Measurements from ENCODE around the gene MEF2D. TPM values are rescaled to one million over a fixed set of nuclear protein-coding genes. Genes with fewer than 3 reads are reported as not detected.
A peak's percentile ranks its signal among the peaks of the same experiment; 100 is the strongest.

MEF2D gene
- total RNA-seq, 6 experiments from 2014 or later, result 13.3 to 17.1 (median 15.0) TPM

GRCh38 chr1:156502894-156503697 lies 2.5 kb upstream of the MEF2D start:
- ATAC-seq (no peak), DNase-seq (no peak)
- Histone ChIP-seq H3K27ac (peak overlapping the region; percentile 98 to 100 (median 100)), H3K9me3 (no peaks in the 10 kb centered on the region), H3K4me1 (peaks cover 0 to 34% (median 9%) of the 10 kb centered on the region in 4 donors), H3K4me3 (no peak overlapping the region), H3K36me3 (no peaks in the 10 kb centered on the region), H3K27me3 (no peaks in the 10 kb centered on the region)
- TF ChIP-seq POLR2A (IDR thresholded peaks at IDR 0.05), result peak; percentile 47
- no peak for TF ChIP-seq CTCF (IDR thresholded peaks at IDR 0.05)
- intact Hi-C loops (cut with DNase I), result no loop called here
- WGBS (ENCODE audit: insufficient coverage, low coverage, low lambda C conversion rate, missing lambda C conversion rate), result 64% methylated on average over 12 of the region's 12 CpGs

GRCh38 chr1:156502391-156502893 lies 1.9 kb upstream of the MEF2D start:
- Histone ChIP-seq H3K36me3 (no peaks in the 10 kb centered on the region), H3K4me1 (peaks cover 0 to 40% (median 14%) of the 10 kb centered on the region in 4 donors), H3K27ac (peak overlapping the region; percentile 98 to 100 (median 100)), H3K9me3 (no peaks in the 10 kb centered on the region), H3K4me3 (no peak overlapping the region), H3K27me3 (no peaks in the 10 kb centered on the region)
- DNase-seq, result no peak
- TF ChIP-seq CTCF (IDR thresholded peaks at IDR 0.05), result no peak
- TF ChIP-seq POLR2A (IDR thresholded peaks at IDR 0.05), result no peak
- 56% methylated on average over 1 of the region's 1 CpG for WGBS (ENCODE audit: insufficient coverage, low coverage, low lambda C conversion rate, missing lambda C conversion rate)
- intact Hi-C loops (cut with DNase I), result no loop called here
- no peak for ATAC-seq

- DNase-seq, result peak; percentile 97
- 0% methylated on average over 19 of the region's 57 CpGs for WGBS (ENCODE audit: insufficient coverage, low coverage, low lambda C conversion rate, missing lambda C conversion rate)
- Histone ChIP-seq H3K27ac (peak overlapping the region; percentile 98 to 100 (median 100)), H3K36me3 (no peaks in the 10 kb centered on the region), H3K4me1 (peaks cover 1 to 55% (median 26%) of the 10 kb centered on the region in 4 donors), H3K4me3 (peak overlapping the region; percentile 86 to 100 (median 91)), H3K9me3 (no peaks in the 10 kb centered on the region), H3K27me3 (no peaks in the 10 kb centered on the region)
- ATAC-seq, result peak; percentile 71 to 88 (median 82)
- TF ChIP-seq CTCF (IDR thresholded peaks at IDR 0.05), result peak; percentile 42 to 65 (median 63)
- peak; percentile 97 for TF ChIP-seq POLR2A (IDR thresholded peaks at IDR 0.05)
- intact Hi-C loops (cut with DNase I), result no loop called here
Measured at GRCh38 chr1:156500793-156501506, 375 bp upstream of the MEF2D start.

- Histone ChIP-seq H3K9me3 (no peaks in the 10 kb centered on the region), H3K27me3 (no peaks in the 10 kb centered on the region), H3K36me3 (no peaks in the 10 kb centered on the region), H3K27ac (peak overlapping the region; percentile 98 to 100 (median 99)), H3K4me1 (peaks cover 2 to 65% (median 32%) of the 10 kb centered on the region in 4 donors), H3K4me3 (peak overlapping the region; percentile 86 to 100 (median 91))
- ATAC-seq (no peak), DNase-seq (peak in 1 of 3 donors; percentile 57)
- no peak for TF ChIP-seq POLR2A (IDR thresholded peaks at IDR 0.05)
- no peak for TF ChIP-seq CTCF (IDR thresholded peaks at IDR 0.05)
- WGBS (ENCODE audit: insufficient coverage, low coverage, low lambda C conversion rate, missing lambda C conversion rate), result 0% methylated on average over 1 of the region's 51 CpGs
- intact Hi-C loops (cut with DNase I), result loop anchor here (5.0 kb wide), 2 partner anchors 38 to 43 kb away; no protein-coding TSS in a partner anchor
Measured at GRCh38 chr1:156499842-156500542, 583 bp downstream of the MEF2D start.

Data from right lobe of liver (tissue), 6 donors.